Hepatocyte (in vitro differentiated cells): ENCODE measurements around the gene NUMB. TPM values are rescaled to one million over a fixed set of nuclear protein-coding genes. Genes with fewer than 3 reads are reported as not detected.

Experiments
- DNase-seq: peaks from one replicate; pipeline ENCODE4 v3.0.0-alpha.2; 2016; ENCODE audit warnings: low spot score
- H2AFZ ChIP-seq: fragments of 200-600 bp; sonication (generic); 2 replicates; pipeline ENCODE4 v1.6.0; 2016; ENCODE audit warnings: antibody characterized with exemption, mild to moderate bottlenecking
- H3K27ac ChIP-seq: fragments of 200-600 bp; sonication (generic); 2 replicates; pipeline ENCODE4 v1.5.1; 2016; ENCODE audit warnings: mild to moderate bottlenecking
- H3K27me3 ChIP-seq: fragments of 200-600 bp; sonication (generic); 2 replicates; pipeline ENCODE4 v1.6.1; 2016
- H3K36me3 ChIP-seq: fragments of 200-600 bp; sonication (generic); replicated peaks from 2 replicates; pipeline ENCODE4 v1.5.1; 2016; ENCODE audit warnings: low read depth; ENCODE audit not compliant: insufficient read depth
- H3K4me1 ChIP-seq: fragments of 200-600 bp; sonication (generic); 2 replicates; pipeline ENCODE4 v1.5.1; 2016; ENCODE audit warnings: mild to moderate bottlenecking, moderate library complexity; ENCODE audit not compliant: insufficient read depth
- H3K4me2 ChIP-seq: fragments of 200-600 bp; sonication (generic); 2 replicates; pipeline ENCODE4 v1.6.0; 2016
- H3K4me3 ChIP-seq: fragments of 200-600 bp; sonication (generic); 2 replicates; pipeline ENCODE4 v1.5.1; 2016; ENCODE audit warnings: mild to moderate bottlenecking
- H3K79me2 ChIP-seq: fragments of 200-600 bp; sonication (generic); 2 replicates; pipeline ENCODE4 v1.6.0; 2017; ENCODE audit warnings: mild to moderate bottlenecking
- H3K9me2 ChIP-seq: fragments of 200-600 bp; sonication (generic); replicated peaks from 2 replicates; pipeline ENCODE4 v1.6.0; 2017; ENCODE audit warnings: mild to moderate bottlenecking; ENCODE audit not compliant: insufficient read depth
- H3K9me3 ChIP-seq: fragments of 200-600 bp; sonication (generic); 2 replicates; pipeline ENCODE4 v1.5.1; 2016; ENCODE audit warnings: low read depth, mild to moderate bottlenecking
- H4K20me1 ChIP-seq: fragments of 200-600 bp; sonication (generic); 2 replicates; pipeline ENCODE4 v1.6.0; 2016; ENCODE audit warnings: mild to moderate bottlenecking; ENCODE audit not compliant: insufficient read depth, poor library complexity, severe bottlenecking
- CTCF ChIP-seq: fragments of 200-600 bp; sonication (generic); IDR thresholded peaks from 2 replicates; pipeline ENCODE4 v1.5.1; 2016; ENCODE audit warnings: antibody characterized with exemption, mild to moderate bottlenecking; ENCODE audit not compliant: poor library complexity
- EZH2 ChIP-seq: fragments of 200-600 bp; sonication (generic); IDR thresholded peaks from 2 replicates; pipeline ENCODE4 v1.6.1; 2016; ENCODE audit warnings: antibody characterized with exemption, mild to moderate bottlenecking, borderline replicate concordance
- EZH2phosphoT487 ChIP-seq: fragments of 200-600 bp; sonication (generic); IDR thresholded peaks from one replicate; pipeline ENCODE4 v1.6.1; 2018; ENCODE audit warnings: antibody characterized with exemption, mild to moderate bottlenecking, low read depth, moderate library complexity; ENCODE audit not compliant: unreplicated experiment, severe bottlenecking
- WGBS: methylation state at CpG from one replicate; pipeline ENCODE4 v1.1.6; 2016; ENCODE audit warnings: low lambda C conversion rate; ENCODE audit errors: missing lambda C conversion rate; 5-methylcytosine and 5-hydroxymethylcytosine counted together
- polyA plus RNA-seq: library from polyadenylated mRNA; unstranded; fragments of >200 nt; fragmentation: Nextera tagmentation; extraction: Ambion mirVana; gene quantifications from 2 replicates; pipeline ENCODE4 v1.2.1, GENCODE V29; 2016
- total RNA-seq: library from RNA; depleted of rRNA; stranded (reverse); fragments of >200 nt; gene quantifications from 2 replicates; pipeline ENCODE4 v1.2.3, GENCODE V29; 2014

The NUMB gene
- total and polyA plus RNA-seq, 2 experiments from 2014 or later: 35.3 to 45.8 TPM

GRCh38 chr14:73267474-73267873 is 190.9 kb downstream of the NUMB start:
- H3K4me3 ChIP-seq: no peak overlapping the region
- no peaks in the 10 kb centered on the region for H3K79me2 ChIP-seq
- DNase-seq: no peak
- H3K36me3 ChIP-seq: no peaks in the 10 kb centered on the region
- no peak overlapping the region for H3K4me2 ChIP-seq
- H3K9me2 ChIP-seq: no peaks in the 10 kb centered on the region
- TF ChIP-seq EZH2 (no peak), CTCF (no peak)
- H3K4me1 ChIP-seq: peaks cover 12% of the 10 kb centered on the region
- WGBS: 100% methylated on average over 6 of the region's 6 CpGs
- no peaks in the 10 kb centered on the region for H3K27me3 ChIP-seq
- no peak overlapping the region for H3K27ac ChIP-seq
- no peaks in the 10 kb centered on the region for H4K20me1 ChIP-seq
- no peaks in the 10 kb centered on the region for H3K9me3 ChIP-seq
- no peak overlapping the region for H2AFZ ChIP-seq

- Histone ChIP-seq H2AFZ (no peak overlapping the region), H3K36me3 (no peaks in the 10 kb centered on the region), H3K9me2 (no peaks in the 10 kb centered on the region), H3K4me1 (peaks cover 12% of the 10 kb centered on the region), H3K79me2 (no peaks in the 10 kb centered on the region), H4K20me1 (no peaks in the 10 kb centered on the region), H3K27me3 (no peaks in the 10 kb centered on the region), H3K4me2 (no peak overlapping the region), H3K9me3 (no peaks in the 10 kb centered on the region), H3K27ac (no peak overlapping the region), H3K4me3 (no peak overlapping the region)
- TF ChIP-seq EZH2phosphoT487 (no peak), EZH2 (no peak), CTCF (no peak)
- WGBS: 93% methylated on average over 7 of the region's 7 CpGs
- no peak for DNase-seq
Measured at GRCh38 chr14:73266317-73266716, 192.0 kb downstream of the NUMB start.

- Histone ChIP-seq H3K9me3 (no peaks in the 10 kb centered on the region), H3K27ac (no peak overlapping the region), H3K4me1 (peaks cover 12% of the 10 kb centered on the region), H3K4me3 (no peak overlapping the region), H2AFZ (no peak overlapping the region), H3K79me2 (no peaks in the 10 kb centered on the region), H3K36me3 (no peaks in the 10 kb centered on the region), H3K27me3 (no peaks in the 10 kb centered on the region), H3K9me2 (no peaks in the 10 kb centered on the region), H3K4me2 (no peak overlapping the region), H4K20me1 (no peaks in the 10 kb centered on the region)
- DNase-seq: no peak
- TF ChIP-seq EZH2 (no peak), EZH2phosphoT487 (no peak), CTCF (no peak)
- WGBS: 96% methylated on average over 3 of the region's 3 CpGs
Measured at GRCh38 chr14:73265721-73266046, 192.7 kb downstream of the NUMB start.
